ENCODE results near the gene YWHAG.

Gene YWHAG

GRCh38 chr7:76328389-76328788, 30.4 kb downstream of the YWHAG start:
- no peak overlapping the region for H3K4me3 ChIP-seq (ENCODE audit: low read depth in 1 of 2, low read length in 2 of 2)
- H3K27ac ChIP-seq (ENCODE audit: low read depth, low read length) = no peak overlapping the region
- no peaks in the 10 kb centered on the region for H3K27me3 ChIP-seq (ENCODE audit: control insufficient read depth in 1 of 2, insufficient read depth in 2 of 2, low read length in 2 of 2)
- peaks cover 1 to 11% of the 10 kb centered on the region in 2 donors for H3K4me1 ChIP-seq (ENCODE audit: control insufficient read depth in 1 of 2, insufficient read depth in 2 of 2, low read length in 2 of 2)
- H3K9me3 ChIP-seq (ENCODE audit: control insufficient read depth in 1 of 2, low read length in 2 of 2) = no peaks in the 10 kb centered on the region
- H3K9ac ChIP-seq (ENCODE audit: low read depth in 1 of 2, low read length in 2 of 2) = no peak overlapping the region
- H3K36me3 ChIP-seq (ENCODE audit: control insufficient read depth in 1 of 2, insufficient read depth in 2 of 2, low read length in 2 of 2) = peaks cover 22 to 49% of the 10 kb centered on the region in 2 donors

DNA sequence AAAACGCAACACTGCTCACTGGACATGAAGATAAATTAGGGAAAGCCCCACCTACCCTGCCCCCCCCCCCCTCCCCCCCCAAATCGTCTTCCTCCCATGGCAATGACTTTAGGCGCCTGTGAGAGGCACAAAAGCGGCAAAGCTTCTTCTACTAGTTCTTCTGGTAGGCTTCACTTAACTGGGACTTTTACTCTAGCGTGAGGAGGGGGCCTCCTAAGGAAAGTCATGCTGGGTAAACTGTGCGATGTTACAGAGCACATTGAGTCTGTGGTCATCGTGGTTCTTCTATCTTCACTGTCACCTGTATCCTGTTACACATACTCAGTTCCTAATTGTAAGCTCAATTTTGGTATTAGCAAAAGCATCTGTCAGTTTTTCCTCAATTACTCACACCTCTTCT, 31.2 kb downstream of the YWHAG start:
- Histone ChIP-seq H3K9me3 (ENCODE audit: control insufficient read depth in 1 of 2, low read length in 2 of 2) (no peaks in the 10 kb centered on the region), H3K4me1 (ENCODE audit: control insufficient read depth in 1 of 2, insufficient read depth in 2 of 2, low read length in 2 of 2) (peaks cover 0 to 8% of the 10 kb centered on the region in 2 donors), H3K36me3 (ENCODE audit: control insufficient read depth in 1 of 2, insufficient read depth in 2 of 2, low read length in 2 of 2) (peaks cover 22 to 49% of the 10 kb centered on the region in 2 donors), H3K27ac (ENCODE audit: low read depth, low read length) (no peak overlapping the region), H3K27me3 (ENCODE audit: control insufficient read depth in 1 of 2, insufficient read depth in 2 of 2, low read length in 2 of 2) (no peaks in the 10 kb centered on the region), H3K4me3 (ENCODE audit: low read depth in 1 of 2, low read length in 2 of 2) (no peak overlapping the region), H3K9ac (ENCODE audit: low read depth in 1 of 2, low read length in 2 of 2) (no peak overlapping the region)

DNA sequence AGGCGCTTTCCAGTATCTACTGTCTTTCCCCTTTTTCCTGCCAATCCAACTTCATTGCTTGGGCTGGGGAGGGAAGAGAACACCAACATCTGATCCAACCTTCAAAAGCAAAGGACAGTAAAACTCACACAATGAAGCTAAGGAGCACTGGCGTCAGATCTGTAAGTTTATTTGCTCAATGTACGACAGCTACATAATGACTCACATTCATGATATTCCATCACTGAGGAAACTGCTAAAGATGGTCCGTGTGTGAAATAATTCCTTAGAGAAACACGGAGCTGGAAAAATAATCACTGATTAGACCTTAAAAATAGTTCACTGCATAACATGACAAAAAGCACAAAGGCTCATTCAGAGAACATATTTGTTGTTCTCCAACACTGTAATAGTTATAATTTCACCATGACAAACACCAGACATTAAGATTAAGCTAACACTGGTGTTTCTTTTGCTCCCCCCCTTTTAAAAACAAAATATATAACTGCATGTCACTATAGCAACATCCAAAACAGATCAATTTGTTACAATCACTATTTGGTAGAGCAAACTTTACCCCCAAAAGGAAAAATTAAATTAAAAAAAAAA, 32.1 kb downstream of the YWHAG start:
- H3K27ac ChIP-seq (ENCODE audit: low read depth, low read length) = no peak overlapping the region
- H3K4me3 ChIP-seq (ENCODE audit: low read depth in 1 of 2, low read length in 2 of 2) = no peak overlapping the region
- H3K36me3 ChIP-seq (ENCODE audit: control insufficient read depth in 1 of 2, insufficient read depth in 2 of 2, low read length in 2 of 2) = peaks cover 22 to 50% of the 10 kb centered on the region in 2 donors
- H3K9ac ChIP-seq (ENCODE audit: low read depth in 1 of 2, low read length in 2 of 2) = no peak overlapping the region
- H3K9me3 ChIP-seq (ENCODE audit: control insufficient read depth in 1 of 2, low read length in 2 of 2) = no peaks in the 10 kb centered on the region
- no peaks in the 10 kb centered on the region for H3K27me3 ChIP-seq (ENCODE audit: control insufficient read depth in 1 of 2, insufficient read depth in 2 of 2, low read length in 2 of 2)
- peaks cover 0 to 3% of the 10 kb centered on the region in 2 donors for H3K4me1 ChIP-seq (ENCODE audit: control insufficient read depth in 1 of 2, insufficient read depth in 2 of 2, low read length in 2 of 2)

DNA sequence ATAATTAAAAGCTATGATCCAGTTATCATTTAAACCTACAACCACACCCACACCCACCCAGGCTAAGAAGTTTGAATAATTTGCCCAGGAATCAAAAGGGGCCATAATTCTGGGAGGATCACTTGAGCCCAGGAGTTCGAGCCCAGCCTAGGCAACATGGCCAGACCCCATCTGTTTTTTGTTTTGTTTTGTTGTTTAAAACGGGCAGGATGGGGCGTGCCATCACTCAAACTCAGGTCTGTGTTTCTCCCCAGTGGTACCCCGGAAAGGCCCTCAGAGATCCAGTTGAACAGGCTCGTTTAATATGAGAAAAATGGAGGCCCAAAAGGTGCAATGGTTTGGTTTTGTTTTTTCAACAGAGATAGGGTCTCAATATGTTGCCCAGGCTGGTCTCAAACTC, 33.0 kb downstream of the YWHAG start:
- Histone ChIP-seq H3K27ac (ENCODE audit: low read depth, low read length) (no peak overlapping the region), H3K36me3 (ENCODE audit: control insufficient read depth in 1 of 2, insufficient read depth in 2 of 2, low read length in 2 of 2) (peaks cover 22 to 52% of the 10 kb centered on the region in 2 donors), H3K4me1 (ENCODE audit: control insufficient read depth in 1 of 2, insufficient read depth in 2 of 2, low read length in 2 of 2) (peaks cover 0 to 3% of the 10 kb centered on the region in 2 donors), H3K27me3 (ENCODE audit: control insufficient read depth in 1 of 2, insufficient read depth in 2 of 2, low read length in 2 of 2) (no peaks in the 10 kb centered on the region), H3K9me3 (ENCODE audit: control insufficient read depth in 1 of 2, low read length in 2 of 2) (no peaks in the 10 kb centered on the region), H3K4me3 (ENCODE audit: low read depth in 1 of 2, low read length in 2 of 2) (no peak overlapping the region), H3K9ac (ENCODE audit: low read depth in 1 of 2, low read length in 2 of 2) (no peak overlapping the region)

DNA sequence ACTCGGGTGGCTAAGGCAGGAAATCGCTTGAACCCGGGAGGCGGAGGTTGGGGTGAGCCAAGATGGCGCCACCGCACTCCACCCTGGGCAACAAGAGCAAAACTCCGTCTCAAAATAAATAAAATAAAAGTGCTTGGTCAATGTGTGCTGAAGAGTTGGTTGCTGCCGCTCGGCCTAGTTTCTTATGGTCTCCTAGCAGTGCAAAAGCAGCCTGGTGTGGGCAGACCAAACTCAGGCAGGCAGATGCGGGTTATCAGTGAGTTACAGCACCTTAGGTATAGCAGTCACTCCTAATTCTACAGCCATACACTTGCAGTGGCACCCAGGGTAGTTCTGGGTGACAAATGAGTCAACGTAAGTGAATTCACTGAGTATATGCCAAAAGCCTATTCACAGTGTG, 33.7 kb downstream of the YWHAG start:
- Histone ChIP-seq H3K4me1 (ENCODE audit: control insufficient read depth in 1 of 2, insufficient read depth in 2 of 2, low read length in 2 of 2) (no peaks in the 10 kb centered on the region), H3K4me3 (ENCODE audit: low read depth in 1 of 2, low read length in 2 of 2) (no peak overlapping the region), H3K9ac (ENCODE audit: low read depth in 1 of 2, low read length in 2 of 2) (no peak overlapping the region), H3K27ac (ENCODE audit: low read depth, low read length) (no peak overlapping the region), H3K36me3 (ENCODE audit: control insufficient read depth in 1 of 2, insufficient read depth in 2 of 2, low read length in 2 of 2) (peaks cover 22 to 46% of the 10 kb centered on the region in 2 donors), H3K9me3 (ENCODE audit: control insufficient read depth in 1 of 2, low read length in 2 of 2) (no peaks in the 10 kb centered on the region), H3K27me3 (ENCODE audit: control insufficient read depth in 1 of 2, insufficient read depth in 2 of 2, low read length in 2 of 2) (no peaks in the 10 kb centered on the region)

- Histone ChIP-seq H3K4me1 (ENCODE audit: control insufficient read depth in 1 of 2, insufficient read depth in 2 of 2, low read length in 2 of 2) (peaks cover 6 to 17% of the 10 kb centered on the region in 2 donors), H3K4me3 (ENCODE audit: low read depth in 1 of 2, low read length in 2 of 2) (peak overlapping the region; percentile 90 to 96), H3K36me3 (ENCODE audit: control insufficient read depth in 1 of 2, insufficient read depth in 2 of 2, low read length in 2 of 2) (peaks cover 0 to 7% of the 10 kb centered on the region in 2 donors), H3K27me3 (ENCODE audit: control insufficient read depth in 1 of 2, insufficient read depth in 2 of 2, low read length in 2 of 2) (no peaks in the 10 kb centered on the region), H3K9me3 (ENCODE audit: control insufficient read depth in 1 of 2, low read length in 2 of 2) (no peaks in the 10 kb centered on the region), H3K9ac (ENCODE audit: low read depth in 1 of 2, low read length in 2 of 2) (peak overlapping the region; percentile 87 to 99), H3K27ac (ENCODE audit: low read depth, low read length) (peak overlapping the region; percentile 91)
Measured at GRCh38 chr7:76318488-76319353, 40.1 kb downstream of the YWHAG start.

DNA sequence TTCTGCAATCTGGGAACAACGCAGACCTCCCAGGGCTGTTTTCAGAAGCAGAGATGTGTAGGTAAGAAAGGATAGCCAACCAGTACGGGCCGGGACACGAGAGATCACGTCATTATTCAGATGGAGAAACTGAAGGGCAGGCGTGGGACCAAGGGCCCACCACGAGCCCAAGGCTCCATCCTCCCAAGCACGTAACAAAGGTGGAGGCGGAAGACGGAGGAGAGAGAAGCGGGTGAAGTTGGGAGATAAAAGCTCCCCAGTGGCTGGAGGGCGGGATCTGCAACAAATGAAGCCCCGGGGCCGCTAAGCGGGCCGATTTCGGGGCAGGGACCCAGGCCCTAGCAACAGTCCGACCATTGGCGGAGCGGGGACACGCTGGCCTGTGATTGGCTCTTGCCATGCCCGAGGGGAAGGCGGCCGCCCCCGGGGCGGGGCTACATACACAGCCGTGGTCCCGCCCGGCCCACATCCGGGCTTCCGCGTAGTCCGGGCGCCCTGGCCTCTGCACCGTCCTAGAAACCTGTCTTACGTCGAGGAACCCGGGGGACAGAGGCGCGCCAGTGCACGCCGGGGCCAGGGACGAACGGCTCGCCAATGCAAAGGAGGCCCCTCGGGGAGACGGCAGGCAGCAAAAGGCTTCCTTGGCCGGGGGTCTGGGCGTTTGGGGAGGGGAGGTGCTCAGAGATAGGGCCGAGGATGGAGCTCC, 40.9 kb downstream of the YWHAG start:
- H3K27me3 ChIP-seq (ENCODE audit: control insufficient read depth in 1 of 2, insufficient read depth in 2 of 2, low read length in 2 of 2) = no peaks in the 10 kb centered on the region
- peaks cover 0 to 7% of the 10 kb centered on the region in 2 donors for H3K36me3 ChIP-seq (ENCODE audit: control insufficient read depth in 1 of 2, insufficient read depth in 2 of 2, low read length in 2 of 2)
- H3K9ac ChIP-seq (ENCODE audit: low read depth in 1 of 2, low read length in 2 of 2) = peak overlapping the region; percentile 87 to 99
- peaks cover 6 to 17% of the 10 kb centered on the region in 2 donors for H3K4me1 ChIP-seq (ENCODE audit: control insufficient read depth in 1 of 2, insufficient read depth in 2 of 2, low read length in 2 of 2)
- peak overlapping the region; percentile 91 for H3K27ac ChIP-seq (ENCODE audit: low read depth, low read length)
- H3K4me3 ChIP-seq (ENCODE audit: low read depth in 1 of 2, low read length in 2 of 2) = peak overlapping the region; percentile 90 to 96
- no peaks in the 10 kb centered on the region for H3K9me3 ChIP-seq (ENCODE audit: control insufficient read depth in 1 of 2, low read length in 2 of 2)

GRCh38 chr7:76316984-76317781, 41.6 kb downstream of the YWHAG start:
- Histone ChIP-seq H3K9ac (ENCODE audit: low read depth in 1 of 2, low read length in 2 of 2) (peak overlapping the region; percentile 87), H3K4me1 (ENCODE audit: control insufficient read depth in 1 of 2, insufficient read depth in 2 of 2, low read length in 2 of 2) (peaks cover 6 to 17% of the 10 kb centered on the region in 2 donors), H3K4me3 (ENCODE audit: low read depth in 1 of 2, low read length in 2 of 2) (peak overlapping the region; percentile 90 to 96), H3K36me3 (ENCODE audit: control insufficient read depth in 1 of 2, insufficient read depth in 2 of 2, low read length in 2 of 2) (peaks cover 0 to 6% of the 10 kb centered on the region in 2 donors), H3K9me3 (ENCODE audit: control insufficient read depth in 1 of 2, low read length in 2 of 2) (no peaks in the 10 kb centered on the region), H3K27me3 (ENCODE audit: control insufficient read depth in 1 of 2, insufficient read depth in 2 of 2, low read length in 2 of 2) (no peaks in the 10 kb centered on the region), H3K27ac (ENCODE audit: low read depth, low read length) (peak overlapping the region; percentile 76)

- H3K4me1 ChIP-seq (ENCODE audit: control insufficient read depth in 1 of 2, insufficient read depth in 2 of 2, low read length in 2 of 2) = peaks cover 11 to 22% of the 10 kb centered on the region in 2 donors
- H3K9ac ChIP-seq (ENCODE audit: low read depth in 1 of 2, low read length in 2 of 2) = no peak overlapping the region
- H3K27ac ChIP-seq (ENCODE audit: low read depth, low read length) = no peak overlapping the region
- no peak overlapping the region for H3K4me3 ChIP-seq (ENCODE audit: low read depth in 1 of 2, low read length in 2 of 2)
- no peaks in the 10 kb centered on the region for H3K27me3 ChIP-seq (ENCODE audit: control insufficient read depth in 1 of 2, insufficient read depth in 2 of 2, low read length in 2 of 2)
- no peaks in the 10 kb centered on the region for H3K36me3 ChIP-seq (ENCODE audit: control insufficient read depth in 1 of 2, insufficient read depth in 2 of 2, low read length in 2 of 2)
- no peaks in the 10 kb centered on the region for H3K9me3 ChIP-seq (ENCODE audit: control insufficient read depth in 1 of 2, low read length in 2 of 2)
Measured at GRCh38 chr7:76315364-76315763, 43.4 kb downstream of the YWHAG start.
